Putamen (tissue), 1 donor: ENCODE measurements around the gene SUSD1.

Experiments used
- DNase-seq: peaks from one replicate; pipeline ENCODE4 v3.0.0-alpha.2; 2016; ENCODE audit warnings: low spot score

The SUSD1 gene

DNA sequence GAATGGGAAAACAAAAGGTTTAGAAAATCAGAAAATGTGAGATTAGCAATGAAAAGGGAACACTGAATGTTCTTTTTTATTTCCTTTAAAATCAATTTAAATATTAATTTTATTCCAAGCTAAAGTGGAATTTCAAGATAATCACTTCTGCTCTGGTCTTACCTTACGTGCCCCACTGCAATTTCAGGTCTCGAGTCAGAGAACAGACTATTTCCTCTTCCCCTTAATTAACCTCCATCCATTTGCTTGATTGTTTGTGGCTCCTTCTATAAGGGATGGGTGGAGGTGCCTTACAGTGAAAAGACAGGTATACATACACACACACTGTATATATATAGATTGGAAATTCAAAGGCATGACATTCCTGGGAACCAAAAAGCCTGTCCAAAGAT is 137.1 kb downstream of the SUSD1 start:
- no peak for DNase-seq

GRCh38 chr9:112037281-112038016 is 137.6 kb downstream of the SUSD1 start:
- no peak for DNase-seq

DNA sequence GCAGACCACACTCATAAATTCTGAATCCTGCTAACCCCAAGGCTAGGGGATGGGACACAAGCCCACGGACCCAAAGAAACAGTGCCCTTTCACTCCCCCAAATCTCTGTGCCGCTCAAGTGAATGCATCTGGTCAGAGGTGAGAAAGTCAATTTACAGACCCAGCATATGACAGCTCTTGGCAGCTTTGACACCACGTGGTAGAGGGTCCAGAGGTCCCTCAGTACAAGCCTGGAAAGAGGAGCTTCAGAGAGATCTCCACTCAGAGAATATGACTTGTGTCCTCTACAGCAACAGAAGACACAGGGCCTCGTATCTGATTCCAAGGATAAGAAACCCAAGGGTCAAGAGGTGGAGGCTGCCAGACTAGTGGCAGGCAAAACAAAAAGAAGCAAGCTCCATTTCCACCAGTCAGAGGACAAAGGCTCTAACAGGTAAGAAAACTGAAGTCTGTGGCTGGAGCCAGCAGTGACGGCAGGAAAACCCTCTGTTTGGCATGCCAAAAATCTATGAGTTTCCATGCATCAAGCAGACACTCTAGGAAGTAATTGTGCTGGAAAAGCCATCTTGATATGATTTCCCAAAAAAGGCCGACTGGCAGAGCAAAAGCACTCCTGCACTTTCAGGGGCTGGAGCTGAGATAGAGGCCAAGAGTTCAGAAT is 139.8 kb downstream of the SUSD1 start:
- no peak for DNase-seq

GRCh38 chr9:112034216-112034611 is 140.9 kb downstream of the SUSD1 start:
- no peak for DNase-seq

- no peak for DNase-seq
Observed at GRCh38 chr9:112033237-112034215, 141.6 kb downstream of the SUSD1 start.

- DNase-seq: no peak
Observed at GRCh38 chr9:112032743-112033142, 142.4 kb downstream of the SUSD1 start.

- no peak for DNase-seq
Observed at GRCh38 chr9:112032009-112032408, 143.1 kb downstream of the SUSD1 start.

GRCh38 chr9:112031400-112031799 is 143.7 kb downstream of the SUSD1 start:
- no peak for DNase-seq

- DNase-seq: no peak
Observed at GRCh38 chr9:112029921-112030444, 145.1 kb downstream of the SUSD1 start.

- no peak for DNase-seq
Observed at GRCh38 chr9:112028242-112029221, 146.6 kb downstream of the SUSD1 start.

DNA sequence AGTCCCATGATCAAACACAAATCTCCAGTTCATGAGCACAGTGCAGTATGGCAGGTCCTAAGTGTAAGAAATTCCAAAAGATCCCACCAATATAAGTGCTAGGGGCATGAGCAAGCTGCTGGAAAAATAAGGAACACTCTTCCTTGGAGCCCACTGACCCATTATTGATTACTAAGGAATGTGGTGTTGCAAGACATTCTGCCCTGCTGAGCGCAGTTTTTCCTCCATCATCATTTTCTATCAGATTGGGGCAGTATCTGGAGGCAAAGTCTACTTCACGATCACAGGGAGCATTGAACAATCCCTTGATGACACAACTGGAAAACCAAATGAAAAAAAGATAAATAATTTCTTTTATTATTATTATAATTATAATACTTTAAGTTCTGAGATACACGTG is 149.2 kb downstream of the SUSD1 start:
- DNase-seq: no peak

DNA sequence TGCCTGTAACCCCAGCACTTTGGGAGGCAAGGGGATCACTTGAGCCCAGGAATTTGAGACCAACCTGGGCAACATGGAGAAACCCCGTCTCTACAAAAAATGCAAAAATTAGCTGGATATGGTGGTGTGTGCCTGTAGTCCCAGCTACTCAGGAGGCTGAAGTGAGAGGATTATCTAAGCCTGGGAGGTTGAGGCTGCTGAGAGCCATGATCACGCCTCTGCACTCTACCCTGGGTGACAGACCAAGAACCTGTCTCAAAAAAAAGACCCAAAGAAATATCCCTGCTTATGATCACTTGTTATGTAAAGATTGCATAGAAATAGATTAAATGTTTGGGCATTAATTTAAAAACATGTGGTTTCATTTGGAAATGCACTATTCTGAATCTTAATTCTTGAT is 153.4 kb downstream of the SUSD1 start:
- DNase-seq: no peak

- no peak for DNase-seq
Observed at GRCh38 chr9:112020680-112021596, 154.2 kb downstream of the SUSD1 start.

- DNase-seq: no peak
Observed at GRCh38 chr9:112017878-112018277, 157.2 kb downstream of the SUSD1 start.

- DNase-seq: no peak
Observed at GRCh38 chr9:112015736-112016135, 159.4 kb downstream of the SUSD1 start.

DNA sequence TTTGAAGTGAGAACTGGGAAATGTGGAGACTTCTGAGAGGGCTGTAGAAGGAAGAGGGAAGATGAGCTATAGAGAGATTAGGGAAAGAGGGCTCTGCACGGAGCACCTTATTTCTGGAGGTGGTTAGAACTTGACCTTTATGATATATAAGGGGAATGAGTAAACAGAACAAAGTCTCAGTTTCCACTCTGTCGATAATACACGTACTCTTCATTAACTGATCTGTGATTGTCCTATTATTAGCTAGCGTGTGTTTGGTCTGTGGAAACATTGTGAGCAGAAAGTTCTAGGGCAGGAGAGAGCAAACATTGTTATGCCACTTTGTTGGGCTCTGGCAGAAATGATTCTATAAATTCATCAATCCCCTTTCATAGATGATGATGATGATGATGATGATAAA is 159.9 kb downstream of the SUSD1 start:
- no peak for DNase-seq

DNA sequence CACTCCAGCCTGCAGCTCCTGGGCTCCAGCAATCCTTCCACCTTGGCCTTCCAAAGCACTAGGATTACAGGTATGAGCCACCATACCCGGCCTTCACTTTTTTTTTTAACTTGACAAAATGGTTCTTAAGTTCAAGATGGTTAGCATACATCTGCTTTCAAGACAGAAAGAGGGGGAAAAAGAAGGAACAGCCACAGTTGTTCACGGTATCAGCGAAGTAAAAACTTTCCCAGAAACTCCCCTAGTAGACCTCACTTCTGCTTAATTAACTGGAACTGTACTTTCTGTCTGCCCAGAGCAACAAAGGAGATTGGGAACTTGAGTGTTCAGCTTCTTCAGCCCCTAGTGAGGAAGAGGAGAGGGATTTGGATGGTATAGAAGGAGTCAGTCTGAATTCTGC is 161.8 kb downstream of the SUSD1 start:
- DNase-seq: no peak

DNA sequence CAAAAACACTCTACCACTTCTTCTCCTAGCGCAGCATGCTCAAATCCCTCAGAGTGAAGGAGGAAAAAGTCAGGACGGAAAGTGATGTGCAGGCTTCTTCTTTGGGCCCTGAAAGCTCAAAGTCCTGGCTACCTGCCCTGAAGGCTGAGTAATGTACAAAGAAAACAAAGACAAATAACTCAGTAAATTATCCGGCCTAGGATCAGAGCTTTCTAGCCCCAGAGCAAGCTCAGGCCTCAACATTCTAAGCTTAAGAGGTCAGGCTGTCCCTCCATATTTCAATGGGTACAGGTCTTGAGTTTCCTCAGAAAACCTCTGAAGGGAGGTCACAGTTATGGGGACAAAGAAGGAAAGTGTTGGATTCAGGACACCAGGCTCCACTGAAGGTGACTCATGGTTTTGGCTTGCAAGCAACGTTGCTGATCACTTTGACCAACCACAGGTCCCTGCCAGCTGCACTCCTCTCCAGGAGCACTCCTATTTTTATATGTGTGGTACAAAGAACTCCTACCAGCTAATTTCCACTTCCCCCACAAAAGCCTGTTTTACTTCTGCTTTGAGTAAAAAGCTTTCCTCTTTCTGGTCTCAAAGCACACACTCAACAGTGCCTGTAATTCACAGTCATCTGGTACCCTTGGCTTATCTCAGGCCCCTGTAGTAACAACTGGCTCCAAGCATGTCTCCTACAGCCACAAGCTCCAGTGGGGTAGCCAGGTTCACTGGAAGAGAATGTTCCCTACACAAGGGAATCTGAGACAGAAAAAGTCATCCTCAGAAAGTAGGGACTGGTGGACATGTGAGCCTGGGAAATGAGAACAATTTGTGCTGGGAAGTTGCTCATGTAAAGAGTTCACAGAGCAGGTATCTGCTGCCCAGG is 162.8 kb downstream of the SUSD1 start:
- peak; percentile 59 for DNase-seq

DNA sequence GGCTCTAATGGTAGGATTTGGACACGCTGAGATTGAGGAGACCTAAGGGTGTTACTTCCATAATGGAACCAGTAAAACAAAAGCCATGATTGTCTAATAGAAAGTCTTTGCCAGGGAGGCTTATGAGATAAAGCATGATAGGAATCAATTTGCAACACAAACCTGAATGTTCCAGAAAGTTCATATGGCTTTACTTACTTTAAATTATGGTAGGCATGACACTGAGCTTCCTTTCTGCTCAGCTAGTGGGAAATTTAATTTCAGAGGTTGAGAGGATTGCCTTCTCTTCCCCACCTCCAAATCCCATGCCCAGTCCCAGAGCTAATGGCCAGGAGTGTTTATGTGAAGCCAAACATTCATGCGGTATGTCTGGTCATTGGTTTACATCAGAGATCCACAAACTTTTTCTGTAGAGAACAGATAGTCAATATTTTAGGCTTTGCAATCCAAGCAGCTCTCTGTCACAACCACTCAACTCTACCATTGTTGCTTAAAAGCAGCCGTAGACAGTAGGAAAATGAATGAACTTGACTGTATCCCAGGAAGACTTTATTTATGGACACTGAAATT is 164.0 kb downstream of the SUSD1 start:
- no peak for DNase-seq
